ENCODE results near the gene RAB1B.
"Not testable (repeated sequence)": the region's sequence is repeated elsewhere in the genome, so short reads cannot be mapped to it uniquely, and the experiment has no call there.

The RAB1B gene

GRCh38 chr11:66248903-66249302, 19.5 kb upstream of the RAB1B start:
- TF ChIP-seq GATA1 (IDR thresholded peaks at IDR 0.05; ENCODE audit: low read depth, low read length): no peak
- no peak for TF ChIP-seq POLR2A (IDR thresholded peaks at IDR 0.05; ENCODE audit: low read length)
- no peak for DNase-seq

- DNase-seq: no peak
- no peak for TF ChIP-seq GATA1 (IDR thresholded peaks at IDR 0.05; ENCODE audit: low read depth, low read length)
Observed at GRCh38 chr11:66251809-66252208, 16.6 kb upstream of the RAB1B start.

- DNase-seq: not testable (repeated sequence)
Observed at GRCh38 chr11:66253081-66253480, 15.4 kb upstream of the RAB1B start.

- no peak for TF ChIP-seq POLR2A (IDR thresholded peaks at IDR 0.05; ENCODE audit: low read length)
- TF ChIP-seq GATA1 (IDR thresholded peaks at IDR 0.05; ENCODE audit: low read depth, low read length): no peak
- no peak for DNase-seq
Observed at GRCh38 chr11:66258473-66258893, 10.0 kb upstream of the RAB1B start.

- TF ChIP-seq GATA1 (IDR thresholded peaks at IDR 0.05; ENCODE audit: low read depth, low read length): no peak
- no peak for TF ChIP-seq POLR2A (IDR thresholded peaks at IDR 0.05; ENCODE audit: low read length)
- no peak for DNase-seq
Observed at GRCh38 chr11:66259225-66259624, 9.2 kb upstream of the RAB1B start.

GRCh38 chr11:66259956-66260355, 8.5 kb upstream of the RAB1B start:
- no peak for DNase-seq
- TF ChIP-seq POLR2A (IDR thresholded peaks at IDR 0.05; ENCODE audit: low read length) (no peak), GATA1 (IDR thresholded peaks at IDR 0.05; ENCODE audit: low read depth, low read length) (no peak)

GRCh38 chr11:66261578-66261977, 6.9 kb upstream of the RAB1B start:
- TF ChIP-seq POLR2A (IDR thresholded peaks at IDR 0.05; ENCODE audit: low read length) (no peak), GATA1 (IDR thresholded peaks at IDR 0.05; ENCODE audit: low read depth, low read length) (no peak)
- no peak for DNase-seq

- TF ChIP-seq GATA1 (IDR thresholded peaks at IDR 0.05; ENCODE audit: low read depth, low read length) (no peak), POLR2A (IDR thresholded peaks at IDR 0.05; ENCODE audit: low read length) (no peak)
- DNase-seq: no peak
Observed at GRCh38 chr11:66262191-66262590, 6.2 kb upstream of the RAB1B start.

GRCh38 chr11:66262696-66263095, 5.7 kb upstream of the RAB1B start:
- DNase-seq: no peak
- TF ChIP-seq POLR2A (IDR thresholded peaks at IDR 0.05; ENCODE audit: low read length): peak; percentile 5
- no peak for TF ChIP-seq GATA1 (IDR thresholded peaks at IDR 0.05; ENCODE audit: low read depth, low read length)

GRCh38 chr11:66263231-66263630, 5.2 kb upstream of the RAB1B start:
- TF ChIP-seq POLR2A (IDR thresholded peaks at IDR 0.05; ENCODE audit: low read length) (no peak), GATA1 (IDR thresholded peaks at IDR 0.05; ENCODE audit: low read depth, low read length) (no peak)
- no peak for DNase-seq

GRCh38 chr11:66263785-66264184, 4.7 kb upstream of the RAB1B start:
- no peak for DNase-seq
- TF ChIP-seq POLR2A (IDR thresholded peaks at IDR 0.05; ENCODE audit: low read length): no peak
- no peak for TF ChIP-seq GATA1 (IDR thresholded peaks at IDR 0.05; ENCODE audit: low read depth, low read length)

GRCh38 chr11:66264383-66264782, 4.1 kb upstream of the RAB1B start:
- TF ChIP-seq GATA1 (IDR thresholded peaks at IDR 0.05; ENCODE audit: low read depth, low read length) (no peak), POLR2A (IDR thresholded peaks at IDR 0.05; ENCODE audit: low read length) (no peak)
- DNase-seq: no peak

- peak in 1 of 2 experiments; percentile 43 for DNase-seq
- no peak for TF ChIP-seq POLR2A (IDR thresholded peaks at IDR 0.05; ENCODE audit: low read length)
- no peak for TF ChIP-seq GATA1 (IDR thresholded peaks at IDR 0.05; ENCODE audit: low read depth, low read length)
Observed at GRCh38 chr11:66264914-66265313, 3.5 kb upstream of the RAB1B start.

- TF ChIP-seq POLR2A (IDR thresholded peaks at IDR 0.05; ENCODE audit: low read length) (no peak), GATA1 (IDR thresholded peaks at IDR 0.05; ENCODE audit: low read depth, low read length) (no peak)
- DNase-seq: no peak
Observed at GRCh38 chr11:66265531-66266377, 2.7 kb upstream of the RAB1B start.

- DNase-seq: no peak
- TF ChIP-seq POLR2A (IDR thresholded peaks at IDR 0.05; ENCODE audit: low read length) (no peak), GATA1 (IDR thresholded peaks at IDR 0.05; ENCODE audit: low read depth, low read length) (no peak)
Observed at GRCh38 chr11:66266378-66267038, 1.9 kb upstream of the RAB1B start.
